H9 (cell line): ENCODE results near the gene LRRC23. TPM values are rescaled to one million over a fixed set of nuclear protein-coding genes. Genes with fewer than 3 reads are reported as not detected.

ENCODE experiments used
- DNase-seq: peaks from one replicate; pipeline ENCODE4 v3.0.0-alpha.2; 2017
- H2AFZ ChIP-seq: one replicate; pipeline ENCODE4 v1.6.1; 2013; ENCODE audit warnings: mild to moderate bottlenecking, low read length, control low read depth, moderate library complexity
- H2AK5ac ChIP-seq: 2 replicates; pipeline ENCODE4 v1.6.1; 2013; ENCODE audit warnings: low read length, control low read depth, mixed read lengths; ENCODE audit not compliant: insufficient read length
- H2BK120ac ChIP-seq: one replicate; pipeline ENCODE4 v1.6.1; 2013; ENCODE audit warnings: low read depth, mild to moderate bottlenecking, low read length, control low read depth, inconsistent platforms; ENCODE audit not compliant: poor library complexity, severe bottlenecking
- H2BK12ac ChIP-seq: 2 replicates; pipeline ENCODE4 v1.6.1; 2013; ENCODE audit warnings: low read length, control low read depth, mixed read lengths, low read depth; ENCODE audit not compliant: insufficient read length
- H2BK15ac ChIP-seq: 2 replicates; pipeline ENCODE4 v1.6.1; 2013; ENCODE audit warnings: low read depth, low read length, control low read depth
- H2BK20ac ChIP-seq: one replicate; pipeline ENCODE4 v1.6.1; 2013; ENCODE audit warnings: low read depth, mild to moderate bottlenecking, low read length, control low read depth, inconsistent platforms; ENCODE audit not compliant: poor library complexity, severe bottlenecking
- H2BK5ac ChIP-seq: 2 replicates; pipeline ENCODE4 v1.6.1; 2013; ENCODE audit warnings: low read length, control low read depth, mixed read lengths; ENCODE audit not compliant: insufficient read length
- H3K14ac ChIP-seq: 2 replicates; pipeline ENCODE4 v1.6.1; 2013; ENCODE audit warnings: low read length, control low read depth; ENCODE audit not compliant: insufficient read depth
- H3K18ac ChIP-seq: 2 replicates; pipeline ENCODE4 v1.6.1; 2013; ENCODE audit warnings: low read depth, mild to moderate bottlenecking, mixed read lengths, low read length, control low read depth; ENCODE audit not compliant: insufficient read length
- H3K23ac ChIP-seq: 2 replicates; pipeline ENCODE4 v1.6.1; 2013; ENCODE audit warnings: low read length, control low read depth, mixed read lengths, low read depth; ENCODE audit not compliant: insufficient read length
- H3K23me2 ChIP-seq: 2 replicates; pipeline ENCODE4 v1.6.1; 2013; ENCODE audit warnings: low read depth, mild to moderate bottlenecking, mixed read lengths, low read length, control low read depth; ENCODE audit not compliant: insufficient read length, poor library complexity, severe bottlenecking
- H3K27ac ChIP-seq: 2 replicates; pipeline ENCODE4 v1.5.1; 2013; ENCODE audit warnings: low read length, control low read depth, mixed read lengths, low read depth; ENCODE audit not compliant: insufficient read length
- H3K27me3 ChIP-seq: 2 replicates; pipeline ENCODE4 v1.6.1; 2013; ENCODE audit warnings: low read length, control low read depth, inconsistent platforms; ENCODE audit not compliant: insufficient read depth
- H3K4ac ChIP-seq: 2 replicates; pipeline ENCODE4 v1.6.1; 2013; ENCODE audit warnings: low read depth, mild to moderate bottlenecking, control low read depth, inconsistent platforms, low read length, moderate library complexity
- H3K4me1 ChIP-seq: 2 replicates; pipeline ENCODE4 v1.6.1; 2013; ENCODE audit warnings: low read length, control low read depth, inconsistent platforms; ENCODE audit not compliant: insufficient read depth
- H3K4me2 ChIP-seq: 2 replicates; pipeline ENCODE4 v1.6.1; 2013; ENCODE audit warnings: low read length, control low read depth, mixed read lengths; ENCODE audit not compliant: insufficient read length, insufficient read depth
- H3K56ac ChIP-seq: 2 replicates; pipeline ENCODE4 v1.6.1; 2013; ENCODE audit warnings: low read depth, mild to moderate bottlenecking, mixed read lengths, low read length, control low read depth; ENCODE audit not compliant: insufficient read length
- H3K79me1 ChIP-seq: 2 replicates; pipeline ENCODE4 v1.6.1; 2013; ENCODE audit warnings: low read depth, mild to moderate bottlenecking, moderate library complexity, low read length, control low read depth, inconsistent platforms; ENCODE audit not compliant: insufficient read depth, poor library complexity, severe bottlenecking
- H3K79me2 ChIP-seq: 2 replicates; pipeline ENCODE4 v1.6.1; 2013; ENCODE audit warnings: low read length, control low read depth, inconsistent platforms; ENCODE audit not compliant: insufficient read depth
- H3K9ac ChIP-seq: 2 replicates; pipeline ENCODE4 v1.6.1; 2013; ENCODE audit warnings: low read length, control low read depth, mixed read lengths; ENCODE audit not compliant: insufficient read length; ENCODE audit errors: extremely low read depth
- H3K9me3 ChIP-seq: one replicate; pipeline ENCODE4 v1.6.1; 2013; ENCODE audit warnings: low read depth, low read length, inconsistent platforms; ENCODE audit not compliant: control insufficient read depth
- H3T11ph ChIP-seq: one replicate; pipeline ENCODE4 v1.6.1; 2013; ENCODE audit warnings: mild to moderate bottlenecking, low read length, control low read depth, inconsistent platforms
- H4K20me1 ChIP-seq: one replicate; pipeline ENCODE4 v1.6.1; 2013; ENCODE audit not compliant: control insufficient read depth, insufficient read length, insufficient read depth
- H4K5ac ChIP-seq: 2 replicates; pipeline ENCODE4 v1.6.1; 2013; ENCODE audit warnings: low read depth, mild to moderate bottlenecking, mixed read lengths, low read length, control low read depth; ENCODE audit not compliant: insufficient read length
- H4K8ac ChIP-seq: replicated peaks from 2 replicates; pipeline ENCODE4 v1.6.1; 2013; ENCODE audit warnings: low read length, control low read depth, mixed read lengths, low read depth; ENCODE audit not compliant: insufficient read length
- H4K91ac ChIP-seq: 2 replicates; pipeline ENCODE4 v1.6.1; 2013; ENCODE audit warnings: low read depth, mild to moderate bottlenecking, moderate library complexity, mixed read lengths, low read length, control low read depth; ENCODE audit not compliant: insufficient read length
- H3K27ac Mint-ChIP-seq, 3 experiments: 2 replicates in 2 of 3; 3 replicates in 1 of 3; pipeline ENCODE4 v1.8.0; 2020 to 2021; ENCODE audit warnings: mixed read lengths in 3 of 3, mild to moderate bottlenecking in 1 of 3, moderate library complexity in 1 of 3
- H3K27me3 Mint-ChIP-seq: 2 replicates; pipeline ENCODE4 v1.8.0; 2021; ENCODE audit warnings: low read depth, mild to moderate bottlenecking, moderate library complexity, mixed read lengths
- H3K36me3 Mint-ChIP-seq, 3 experiments: 2 replicates in 2 of 3; 3 replicates in 1 of 3; pipeline ENCODE4 v1.8.0; 2020 to 2021; ENCODE audit warnings: low read depth in 3 of 3, mixed read lengths in 3 of 3; ENCODE audit not compliant: insufficient read depth in 1 of 3
- H3K4me1 Mint-ChIP-seq, 2 experiments: 2 replicates each; pipeline ENCODE4 v1.8.0; 2020; ENCODE audit warnings: mixed read lengths in 2 of 2
- H3K4me3 Mint-ChIP-seq, 2 experiments: 2 replicates in 1 of 2; 3 replicates in 1 of 2; pipeline ENCODE4 v1.8.0; 2020 to 2021; ENCODE audit warnings: mild to moderate bottlenecking in 2 of 2, mixed read lengths in 2 of 2, moderate library complexity in 1 of 2
- H3K9me3 Mint-ChIP-seq, 2 experiments: 2 replicates in 1 of 2; 3 replicates in 1 of 2; pipeline ENCODE4 v1.8.0; 2020; ENCODE audit warnings: mild to moderate bottlenecking in 2 of 2, mixed read lengths in 2 of 2, moderate library complexity in 1 of 2
- CTCF ChIP-seq: fragments of 200-600 bp; sonication (generic); conservative IDR thresholded peaks from 3 replicates; pipeline ENCODE4 v1.8.0; 2021; ENCODE audit warnings: antibody characterized with exemption, mild to moderate bottlenecking
- WGBS: extraction: QIAGEN DNeasy Blood & Tissue Kit; methylation state at CpG from one replicate; pipeline ENCODE4 v1.1.7; 2013; ENCODE audit warnings: missing lambda C conversion rate, low lambda C conversion rate, mixed read lengths; ENCODE audit not compliant: insufficient read length; ENCODE audit errors: extremely low coverage; 5-methylcytosine and 5-hydroxymethylcytosine counted together
- total RNA-seq: library from RNA; stranded (reverse); gene quantifications from 2 replicates; pipeline ENCODE4 v1.2.1, GENCODE V29; 2021

Gene LRRC23
- total RNA-seq, 1 experiment from 2014 or later = 2.1 TPM

DNA sequence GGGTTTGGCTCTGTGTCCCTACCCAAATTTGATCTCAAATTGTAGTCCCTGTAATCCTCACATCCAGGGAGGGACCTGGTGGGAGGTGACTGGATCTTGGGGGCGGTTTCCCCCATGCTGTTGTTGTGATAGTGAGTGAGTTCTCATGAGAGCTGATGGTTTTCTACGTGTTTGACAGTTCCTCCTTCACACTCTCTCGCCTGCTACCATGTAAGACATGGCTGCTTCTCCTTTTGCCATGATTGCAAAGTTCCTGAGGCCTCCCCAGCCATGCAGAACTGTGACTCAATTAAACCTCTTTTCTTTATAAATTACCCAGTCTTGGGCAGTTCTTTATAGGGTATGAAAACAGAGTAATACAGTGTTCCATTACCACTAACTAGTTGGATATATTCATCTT lies 10.3 kb upstream of the LRRC23 start:
- Mint-ChIP-seq H3K9me3 (peaks cover 0 to 3% of the 10 kb centered on the region in 2 experiments; a peak in 1 of 5 replicates), H3K4me3 (no peak overlapping the region), H3K36me3 (peaks cover 0 to 8% (median 5%) of the 10 kb centered on the region in 3 experiments; a peak in 5 of 7 replicates), H3K27ac (no peak overlapping the region), H3K27me3 (no peaks in the 10 kb centered on the region; the same call in 1 of the 2 replicates), H3K4me1 (peaks cover 9 to 11% of the 10 kb centered on the region in 2 experiments)
- no peak overlapping the region for H3K4me2 ChIP-seq
- no peak overlapping the region for H2BK5ac ChIP-seq
- H3K79me1 ChIP-seq = no peaks in the 10 kb centered on the region
- H2BK15ac ChIP-seq = no peak overlapping the region
- H2AFZ ChIP-seq = no peak overlapping the region
- no peak overlapping the region for H4K91ac ChIP-seq
- H2BK120ac ChIP-seq = no peak overlapping the region
- H3K23me2 ChIP-seq = peaks cover 6% of the 10 kb centered on the region
- H3K27ac ChIP-seq = no peak overlapping the region
- no peak overlapping the region for H3K4ac ChIP-seq
- no peaks in the 10 kb centered on the region for H4K20me1 ChIP-seq
- H3K56ac ChIP-seq = no peak overlapping the region
- H3K23ac ChIP-seq = no peak overlapping the region
- no peaks in the 10 kb centered on the region for H3K27me3 ChIP-seq
- H2AK5ac ChIP-seq = no peak overlapping the region
- no peak overlapping the region for H3K14ac ChIP-seq
- H3T11ph ChIP-seq = no peak overlapping the region
- DNase-seq = no peak
- H2BK20ac ChIP-seq = no peak overlapping the region
- no peaks in the 10 kb centered on the region for H3K79me2 ChIP-seq
- no peak for TF ChIP-seq CTCF
- no peak overlapping the region for H3K9ac ChIP-seq
- no peaks in the 10 kb centered on the region for H3K9me3 ChIP-seq
- no peak overlapping the region for H4K5ac ChIP-seq
- H2BK12ac ChIP-seq = no peak overlapping the region
- WGBS = no CpG with 5 or more reads among the region's 3 CpGs
- H4K8ac ChIP-seq = no peak overlapping the region
- H3K4me1 ChIP-seq = peaks cover 3% of the 10 kb centered on the region; the same call in 1 of the 2 replicates
- H3K18ac ChIP-seq = no peak overlapping the region
